Astrocyte (in vitro differentiated cells and primary cell): ENCODE results near the gene SHC1. TPM values are rescaled to one million over a fixed set of nuclear protein-coding genes. Genes with fewer than 3 reads are reported as not detected.

ENCODE experiments used
- DNase-seq: peaks from one replicate; pipeline ENCODE4 v3.0.0-alpha.2; 2010; ENCODE audit warnings: low read depth
- FAIRE-seq: peaks from 2 replicates; lab custom pipeline; 2011; peaks lifted over from hg19 to GRCh38; lab: Jason Lieb, UNC
- H2AFZ ChIP-seq: 2 replicates; pipeline ENCODE4 v1.6.0; 2012; ENCODE audit warnings: low read depth, low read length, inconsistent platforms
- H3K27ac ChIP-seq: 2 replicates; pipeline ENCODE4 v1.5.1; 2011; ENCODE audit warnings: low read depth, low read length, inconsistent platforms
- H3K27me3 ChIP-seq: 2 replicates; pipeline ENCODE4 v1.6.0; 2011; ENCODE audit warnings: low read length, inconsistent platforms; ENCODE audit not compliant: insufficient read depth
- H3K36me3 ChIP-seq: 2 replicates; pipeline ENCODE4 v1.5.1; 2011; ENCODE audit warnings: low read length, inconsistent platforms; ENCODE audit not compliant: insufficient read depth
- H3K4me1 ChIP-seq: 2 replicates; pipeline ENCODE4 v1.5.1; 2011; ENCODE audit warnings: low read length, inconsistent platforms; ENCODE audit not compliant: insufficient read depth
- H3K4me2 ChIP-seq: 2 replicates; pipeline ENCODE4 v1.6.0; 2012; ENCODE audit warnings: low read length, inconsistent platforms
- H3K4me3 ChIP-seq: 2 replicates; pipeline ENCODE4 v1.5.1; 2011; ENCODE audit warnings: low read depth, mild to moderate bottlenecking, low read length, inconsistent platforms; ENCODE audit not compliant: insufficient read depth
- H3K79me2 ChIP-seq: 2 replicates; pipeline ENCODE4 v1.6.0; 2012; ENCODE audit warnings: mild to moderate bottlenecking, low read length, inconsistent platforms; ENCODE audit not compliant: insufficient read depth
- H3K9ac ChIP-seq: 2 replicates; pipeline ENCODE4 v1.6.0; 2012; ENCODE audit warnings: mild to moderate bottlenecking, low read length, inconsistent platforms
- H3K9me3 ChIP-seq: 2 replicates; pipeline ENCODE4 v1.5.1; 2012; ENCODE audit warnings: low read depth, mild to moderate bottlenecking, low read length, inconsistent platforms; ENCODE audit not compliant: insufficient read depth
- H4K20me1 ChIP-seq: 2 replicates; pipeline ENCODE4 v1.6.0; 2012; ENCODE audit warnings: low read length, inconsistent platforms; ENCODE audit not compliant: insufficient read depth
- H3K27ac Mint-ChIP-seq: one replicate; pipeline ENCODE4 v1.8.0; 2021; ENCODE audit warnings: mild to moderate bottlenecking, mixed read lengths; ENCODE audit not compliant: unreplicated experiment
- H3K27me3 Mint-ChIP-seq: one replicate; pipeline ENCODE4 v1.8.0; 2021; ENCODE audit warnings: low read depth, mixed read lengths; ENCODE audit not compliant: unreplicated experiment
- H3K36me3 Mint-ChIP-seq: one replicate; pipeline ENCODE4 v1.8.0; 2021; ENCODE audit warnings: low read depth, mixed read lengths; ENCODE audit not compliant: unreplicated experiment
- H3K4me1 Mint-ChIP-seq: one replicate; pipeline ENCODE4 v1.8.0; 2021; ENCODE audit warnings: low read depth, mixed read lengths; ENCODE audit not compliant: unreplicated experiment
- H3K4me3 Mint-ChIP-seq: one replicate; pipeline ENCODE4 v1.8.0; 2021; ENCODE audit warnings: mild to moderate bottlenecking, moderate library complexity, mixed read lengths; ENCODE audit not compliant: unreplicated experiment
- H3K9me3 Mint-ChIP-seq: one replicate; pipeline ENCODE4 v1.8.0; 2021; ENCODE audit warnings: mild to moderate bottlenecking, mixed read lengths; ENCODE audit not compliant: unreplicated experiment
- EZH2 ChIP-seq: IDR thresholded peaks from 2 replicates; pipeline ENCODE4 v1.6.1; 2012; ENCODE audit warnings: mild to moderate bottlenecking, low read length, inconsistent platforms; ENCODE audit not compliant: insufficient read depth
- total RNA-seq: library from RNA; stranded (reverse); gene quantifications from 2 replicates; pipeline ENCODE4 v1.2.1, GENCODE V29; 2021
- TF ChIP-seq, protein P1 (sequence below): IDR thresholded peaks from 2 replicates; pipeline ENCODE4 v1.5.1; 2011; ENCODE audit warnings: low read depth, mild to moderate bottlenecking, inconsistent platforms, low read length, moderate library complexity; ENCODE audit not compliant: insufficient read depth

Gene SHC1
- total RNA-seq, 1 donor from 2014 or later: 397 TPM

DNA sequence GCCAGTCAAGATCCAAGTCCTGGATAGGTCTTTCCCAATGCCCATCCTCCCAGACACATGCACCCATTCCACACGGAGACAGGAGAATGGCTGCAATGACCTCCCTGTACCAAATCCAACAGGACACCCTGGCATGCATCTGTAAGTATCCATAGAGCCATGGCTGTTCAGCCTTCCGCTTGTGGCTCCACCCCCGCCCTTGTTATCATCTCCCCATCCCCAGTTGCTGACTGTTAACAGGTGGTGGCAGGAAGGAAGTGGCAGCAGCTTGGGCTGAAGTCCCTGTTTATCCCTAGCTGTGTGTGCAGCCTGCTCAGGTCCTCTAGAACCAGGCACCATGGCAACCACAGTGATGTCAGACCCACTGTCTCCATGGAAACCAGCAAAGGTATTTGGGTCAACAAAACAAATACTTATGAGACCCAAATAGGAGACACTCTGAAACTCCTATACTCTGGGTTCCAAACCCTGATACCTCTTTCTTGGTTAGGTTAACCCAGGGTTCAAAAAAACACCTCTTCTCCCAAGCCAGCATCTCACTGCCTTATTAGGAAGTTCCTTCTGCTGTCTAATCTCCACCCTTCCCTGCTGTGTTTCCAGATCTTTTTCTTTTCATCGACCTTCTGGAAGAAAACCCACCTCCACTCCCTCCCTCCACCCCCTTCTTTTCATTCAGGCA, 15.4 kb downstream of the SHC1 start:
- DNase-seq: peak; percentile 76
- peak overlapping the region; percentile 85 for H3K27ac ChIP-seq
- Mint-ChIP-seq H3K27ac (peak overlapping the region; percentile 98), H3K9me3 (no peaks in the 10 kb centered on the region), H3K36me3 (peaks cover 15% of the 10 kb centered on the region), H3K4me3 (peak overlapping the region; percentile 95), H3K27me3 (no peaks in the 10 kb centered on the region), H3K4me1 (peaks cover 30% of the 10 kb centered on the region)
- H3K4me3 ChIP-seq: peak overlapping the region; percentile 73
- H3K4me1 ChIP-seq: peaks cover 26% of the 10 kb centered on the region
- H2AFZ ChIP-seq: no peak overlapping the region
- no peak for TF ChIP-seq EZH2
- TF ChIP-seq, protein P1, sequence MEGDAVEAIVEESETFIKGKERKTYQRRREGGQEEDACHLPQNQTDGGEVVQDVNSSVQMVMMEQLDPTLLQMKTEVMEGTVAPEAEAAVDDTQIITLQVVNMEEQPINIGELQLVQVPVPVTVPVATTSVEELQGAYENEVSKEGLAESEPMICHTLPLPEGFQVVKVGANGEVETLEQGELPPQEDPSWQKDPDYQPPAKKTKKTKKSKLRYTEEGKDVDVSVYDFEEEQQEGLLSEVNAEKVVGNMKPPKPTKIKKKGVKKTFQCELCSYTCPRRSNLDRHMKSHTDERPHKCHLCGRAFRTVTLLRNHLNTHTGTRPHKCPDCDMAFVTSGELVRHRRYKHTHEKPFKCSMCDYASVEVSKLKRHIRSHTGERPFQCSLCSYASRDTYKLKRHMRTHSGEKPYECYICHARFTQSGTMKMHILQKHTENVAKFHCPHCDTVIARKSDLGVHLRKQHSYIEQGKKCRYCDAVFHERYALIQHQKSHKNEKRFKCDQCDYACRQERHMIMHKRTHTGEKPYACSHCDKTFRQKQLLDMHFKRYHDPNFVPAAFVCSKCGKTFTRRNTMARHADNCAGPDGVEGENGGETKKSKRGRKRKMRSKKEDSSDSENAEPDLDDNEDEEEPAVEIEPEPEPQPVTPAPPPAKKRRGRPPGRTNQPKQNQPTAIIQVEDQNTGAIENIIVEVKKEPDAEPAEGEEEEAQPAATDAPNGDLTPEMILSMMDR: no peak
- H3K4me2 ChIP-seq: peak overlapping the region; percentile 96
- H3K79me2 ChIP-seq: peaks cover 29% of the 10 kb centered on the region
- peaks cover 4% of the 10 kb centered on the region for H3K36me3 ChIP-seq
- H3K9ac ChIP-seq: peak overlapping the region; percentile 86
- H3K9me3 ChIP-seq: no peaks in the 10 kb centered on the region
- peaks cover 39% of the 10 kb centered on the region for H4K20me1 ChIP-seq
- FAIRE-seq: no peak
- no peaks in the 10 kb centered on the region for H3K27me3 ChIP-seq

DNA sequence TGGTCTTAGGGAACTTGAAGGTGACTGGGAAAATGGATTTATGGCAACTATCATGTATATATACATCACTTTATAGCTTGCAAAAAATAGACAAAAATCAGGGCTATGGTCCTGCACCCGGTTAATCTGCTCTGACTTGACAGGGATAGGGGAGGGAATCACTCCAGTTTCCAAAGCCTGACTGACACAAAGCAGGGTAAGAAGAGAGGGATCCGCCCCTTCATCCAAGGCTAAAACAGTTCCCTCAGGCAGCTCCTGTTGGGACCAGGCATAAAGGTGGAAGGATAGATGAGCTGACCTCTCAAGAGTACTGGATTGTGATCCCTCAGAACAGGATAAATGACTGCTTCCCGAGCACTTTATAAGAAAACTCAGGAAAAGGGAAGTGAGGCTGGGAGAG, 16.0 kb downstream of the SHC1 start:
- H3K36me3 Mint-ChIP-seq: peaks cover 15% of the 10 kb centered on the region
- no peak overlapping the region for H3K4me3 ChIP-seq
- H3K4me2 ChIP-seq: peak overlapping the region; percentile 96

More for the DNA sequence above, 16.0 kb downstream of the SHC1 start:
- H3K4me3 Mint-ChIP-seq: peak overlapping the region; percentile 95
- Histone ChIP-seq H4K20me1 (peaks cover 39% of the 10 kb centered on the region), H3K9me3 (no peaks in the 10 kb centered on the region), H3K36me3 (peaks cover 4% of the 10 kb centered on the region), H3K27me3 (no peaks in the 10 kb centered on the region), H2AFZ (no peak overlapping the region), H3K27ac (peak overlapping the region; percentile 25), H3K9ac (peak overlapping the region; percentile 86), H3K4me1 (peaks cover 26% of the 10 kb centered on the region), H3K79me2 (peaks cover 25% of the 10 kb centered on the region)
- peaks cover 30% of the 10 kb centered on the region for H3K4me1 Mint-ChIP-seq
- no peaks in the 10 kb centered on the region for H3K27me3 Mint-ChIP-seq
- no peaks in the 10 kb centered on the region for H3K9me3 Mint-ChIP-seq
- DNase-seq (no peak), FAIRE-seq (no peak)
- no peak for TF ChIP-seq EZH2
- TF ChIP-seq, protein P1: no peak
- H3K27ac Mint-ChIP-seq: peak overlapping the region; percentile 98
